Measurements from ENCODE around the gene TMEM243.

GRCh38 chr7:87155788-87156187, 63.7 kb downstream of the TMEM243 start:
- TF ChIP-seq ZBTB20 (CRISPR knock-in tag; IDR thresholded peaks at IDR 0.05; ENCODE audit: borderline replicate concordance, low read depth) (no peak), ZFP41 (CRISPR knock-in tag; IDR thresholded peaks at IDR 0.05; ENCODE audit: borderline replicate concordance) (no peak), ZFP37 (CRISPR knock-in tag; IDR thresholded peaks at IDR 0.05; ENCODE audit: borderline replicate concordance) (no peak), ESRRA (CRISPR knock-in tag; IDR thresholded peaks at IDR 0.05; ENCODE audit: low read depth) (no peak), E2F5 (CRISPR knock-in tag; conservative IDR thresholded peaks at IDR 0.05) (no peak)
